NT2/D1 (cell line): ENCODE results near the gene SUB1.

Source experiments
- SUZ12 ChIP-seq: IDR thresholded peaks from 2 replicates; pipeline ENCODE4 v1.6.1; 2011; ENCODE audit not compliant: insufficient read length, insufficient read depth; ENCODE audit errors: extremely low read depth
- YY1 ChIP-seq: IDR thresholded peaks from 2 replicates; pipeline ENCODE4 v1.6.1; 2011; ENCODE audit not compliant: insufficient read length, insufficient read depth
- ZNF274 ChIP-seq: IDR thresholded peaks from 2 replicates; pipeline ENCODE4 v1.6.1; 2011; ENCODE audit warnings: mild to moderate bottlenecking, low read depth, low read length

GRCh38 chr5:32545102-32545800, 40.1 kb upstream of the SUB1 start:
- TF ChIP-seq YY1 (no peak), SUZ12 (no peak), ZNF274 (no peak)
